ENCODE results near the gene FYN. TPM values are rescaled to one million over a fixed set of nuclear protein-coding genes. Genes with fewer than 3 reads are reported as not detected.

Gene FYN
- polyA plus RNA-seq, 3 donors = 9.5 to 103 (median 56.7) TPM

DNA sequence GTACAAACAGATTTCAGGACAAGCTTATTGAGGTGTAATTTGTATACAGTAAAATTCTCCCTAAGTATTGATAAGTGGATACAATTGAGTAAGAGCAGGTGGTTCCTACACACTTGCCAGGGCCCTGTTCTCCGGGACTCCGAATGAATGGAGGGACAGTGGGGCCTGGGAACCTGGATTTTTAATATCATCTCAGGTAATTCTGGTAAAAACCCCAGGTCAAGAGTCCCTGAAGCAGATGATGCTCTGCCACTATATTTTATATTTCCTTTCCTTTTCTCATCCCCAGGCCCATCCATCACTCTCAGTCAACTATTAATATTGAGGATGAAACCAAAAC lies 104.9 kb downstream of the FYN start:
- no peak overlapping the region for H3K27ac ChIP-seq (ENCODE audit: low read depth, low read length)
- WGBS, 3 donors = 93 to 95% (median 93%) methylated on average over 2 of the region's 2 CpGs

GRCh38 chr6:111767752-111768430 lies 105.4 kb downstream of the FYN start:
- no peak overlapping the region for H3K27ac ChIP-seq (ENCODE audit: low read depth, low read length)
- WGBS, 3 donors = 60 to 66% (median 62%) methylated on average over 5 of the region's 5 CpGs

GRCh38 chr6:111766201-111766857 lies 106.9 kb downstream of the FYN start:
- 65 to 82% (median 69%) methylated on average over 5 of the region's 5 CpGs for whole genome bisulfite sequencing, 3 donors
- H3K27ac ChIP-seq (ENCODE audit: low read depth, low read length) = no peak overlapping the region

GRCh38 chr6:111765763-111766162 lies 107.5 kb downstream of the FYN start:
- H3K27ac ChIP-seq (ENCODE audit: low read depth, low read length) = no peak overlapping the region
- WGBS, 3 donors = 80 to 94% (median 86%) methylated on average over 1 of the region's 1 CpG

GRCh38 chr6:111764238-111765175 lies 108.7 kb downstream of the FYN start:
- H3K27ac ChIP-seq (ENCODE audit: low read depth, low read length) = no peak overlapping the region
- 79 to 84% (median 80%) methylated on average over 13 of the region's 13 CpGs for WGBS, 3 donors

- H3K27ac ChIP-seq (ENCODE audit: low read depth, low read length) = no peak overlapping the region
Observed at GRCh38 chr6:111763381-111763780, 109.9 kb downstream of the FYN start.

GRCh38 chr6:111761783-111762312 lies 111.4 kb downstream of the FYN start:
- no peak overlapping the region for H3K27ac ChIP-seq (ENCODE audit: low read depth, low read length)

More at GRCh38 chr6:111763381-111763780, 109.9 kb downstream of the FYN start:
- WGBS, 3 donors = 69 to 77% (median 71%) methylated on average over 2 of the region's 2 CpGs

DNA sequence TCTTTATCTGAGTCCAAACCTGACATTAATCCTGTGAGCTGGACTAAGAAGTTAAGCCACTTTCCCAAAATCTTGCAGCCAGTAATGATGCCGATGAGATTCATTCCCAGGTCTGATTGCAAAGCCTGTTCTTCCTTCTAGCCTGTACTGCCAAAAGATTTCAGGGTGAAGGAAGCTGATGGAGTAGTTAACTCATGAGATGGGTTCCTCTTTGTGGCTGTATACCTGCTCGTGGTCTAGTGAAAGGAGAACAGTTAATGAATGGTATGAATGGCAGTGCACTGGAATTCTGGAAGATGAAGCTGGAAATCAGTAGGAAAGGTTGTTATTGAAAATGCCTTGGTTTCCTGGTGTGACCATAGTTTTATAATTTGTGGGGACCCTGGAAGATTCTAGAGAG lies 112.0 kb downstream of the FYN start:
- WGBS, 3 donors = 44 to 89% (median 52%) methylated on average over 2 of the region's 2 CpGs
- H3K27ac ChIP-seq (ENCODE audit: low read depth, low read length) = no peak overlapping the region

More at GRCh38 chr6:111761783-111762312, 111.4 kb downstream of the FYN start:
- WGBS, 3 donors = 43 to 75% (median 54%) methylated on average over 7 of the region's 7 CpGs

DNA sequence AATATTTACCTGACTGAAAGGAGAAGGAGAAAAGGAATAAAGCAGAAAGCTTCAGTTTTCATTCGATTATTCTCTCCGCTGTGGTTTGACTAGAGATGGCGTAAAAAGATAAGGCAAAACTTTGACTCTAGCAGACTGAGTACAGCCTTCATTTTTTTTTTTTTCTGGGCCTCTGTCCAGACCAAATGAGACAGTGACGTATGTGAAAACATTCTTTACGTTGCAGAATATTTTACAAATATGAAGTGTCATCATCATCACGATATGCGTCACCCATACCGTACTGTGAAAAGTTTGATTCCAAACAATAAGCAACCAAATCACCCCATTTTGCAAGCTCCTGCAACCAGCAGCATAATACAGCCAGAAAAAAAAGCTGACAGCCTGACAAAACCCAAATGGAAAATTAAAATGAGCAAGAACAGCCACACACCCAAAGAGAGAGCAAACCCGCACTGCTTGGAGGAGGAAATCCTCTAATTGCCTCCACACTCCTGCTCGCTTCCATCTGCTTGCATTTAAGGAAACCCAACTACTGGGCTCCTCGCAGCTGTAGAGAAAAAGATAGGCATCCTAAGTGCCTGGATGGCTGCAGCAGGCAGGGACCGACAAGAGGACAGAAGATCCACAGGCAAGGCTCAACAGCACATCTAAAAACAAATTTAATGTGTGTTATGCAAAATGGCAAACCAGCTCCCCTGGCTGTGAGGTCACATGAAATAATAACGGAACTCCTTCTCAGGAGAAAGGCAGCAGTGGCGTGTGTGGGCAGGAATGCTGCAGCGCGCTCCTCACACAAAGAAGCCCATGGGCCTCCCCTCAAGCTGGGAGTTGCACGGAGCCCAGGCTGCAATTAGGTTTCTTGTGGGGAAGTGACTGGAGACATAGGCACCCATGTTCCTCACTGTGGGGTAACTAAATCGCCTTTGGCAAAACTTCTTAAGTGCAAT lies 113.1 kb downstream of the FYN start:
- no peak overlapping the region for H3K27ac ChIP-seq (ENCODE audit: low read depth, low read length)
- WGBS, 3 donors = 34 to 73% (median 39%) methylated on average over 18 of the region's 18 CpGs

GRCh38 chr6:111759331-111759835 lies 113.9 kb downstream of the FYN start:
- 44 to 64% (median 46%) methylated on average over 10 of the region's 10 CpGs for WGBS, 3 donors
- H3K27ac ChIP-seq (ENCODE audit: low read depth, low read length) = no peak overlapping the region

DNA sequence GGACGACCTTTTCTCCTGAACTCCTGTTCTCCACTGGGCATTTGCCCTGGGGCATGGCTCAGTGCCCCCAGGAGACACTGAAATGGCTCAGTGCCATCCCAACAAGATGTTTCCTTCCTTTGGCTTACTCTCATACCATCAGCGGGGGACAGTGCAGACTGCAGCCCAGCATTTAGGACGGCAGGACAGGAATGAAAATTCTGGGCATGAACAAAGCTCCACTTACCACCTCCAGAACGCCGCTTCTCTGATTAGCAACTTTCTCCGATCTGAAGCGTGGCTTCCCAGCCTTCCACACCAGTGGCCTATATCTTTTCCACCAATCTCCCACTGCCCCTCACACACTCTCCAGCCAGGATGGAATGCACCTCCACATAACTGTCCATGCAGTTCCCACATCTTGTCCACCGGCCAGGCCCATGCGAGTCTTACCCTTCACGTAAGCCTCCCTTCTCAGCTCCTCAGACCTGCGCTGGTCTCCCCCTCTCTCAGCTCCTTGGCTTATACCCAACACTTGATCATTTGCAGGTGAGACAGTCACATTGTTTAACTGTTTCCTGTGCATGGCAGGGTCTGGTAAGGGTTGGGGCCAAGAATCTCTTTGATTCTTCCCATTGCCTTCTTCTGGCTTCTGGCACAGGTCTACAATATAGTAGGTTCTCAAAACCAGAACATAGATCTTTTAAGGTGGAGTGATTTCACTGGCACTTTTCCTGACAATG lies 114.5 kb downstream of the FYN start:
- no peak overlapping the region for H3K27ac ChIP-seq (ENCODE audit: low read depth, low read length)
- WGBS, 3 donors = 73 to 80% (median 78%) methylated on average over 11 of the region's 11 CpGs

- no peak overlapping the region for H3K27ac ChIP-seq (ENCODE audit: low read depth, low read length)
- 38 to 63% (median 63%) methylated on average over 1 of the region's 1 CpG for WGBS, 3 donors
Observed at GRCh38 chr6:111757342-111757741, 115.9 kb downstream of the FYN start.

- WGBS, 3 donors = 70 to 84% (median 76%) methylated on average over 4 of the region's 4 CpGs
- no peak overlapping the region for H3K27ac ChIP-seq (ENCODE audit: low read depth, low read length)
Observed at GRCh38 chr6:111754423-111754822, 118.8 kb downstream of the FYN start.

GRCh38 chr6:111753573-111753972 lies 119.7 kb downstream of the FYN start:
- WGBS, 3 donors = 47 to 76% (median 66%) methylated on average over 2 of the region's 2 CpGs

GRCh38 chr6:111752476-111752875 lies 120.8 kb downstream of the FYN start:
- no peak overlapping the region for H3K27ac ChIP-seq (ENCODE audit: low read depth, low read length)

More at GRCh38 chr6:111753573-111753972, 119.7 kb downstream of the FYN start:
- no peak overlapping the region for H3K27ac ChIP-seq (ENCODE audit: low read depth, low read length)

DNA sequence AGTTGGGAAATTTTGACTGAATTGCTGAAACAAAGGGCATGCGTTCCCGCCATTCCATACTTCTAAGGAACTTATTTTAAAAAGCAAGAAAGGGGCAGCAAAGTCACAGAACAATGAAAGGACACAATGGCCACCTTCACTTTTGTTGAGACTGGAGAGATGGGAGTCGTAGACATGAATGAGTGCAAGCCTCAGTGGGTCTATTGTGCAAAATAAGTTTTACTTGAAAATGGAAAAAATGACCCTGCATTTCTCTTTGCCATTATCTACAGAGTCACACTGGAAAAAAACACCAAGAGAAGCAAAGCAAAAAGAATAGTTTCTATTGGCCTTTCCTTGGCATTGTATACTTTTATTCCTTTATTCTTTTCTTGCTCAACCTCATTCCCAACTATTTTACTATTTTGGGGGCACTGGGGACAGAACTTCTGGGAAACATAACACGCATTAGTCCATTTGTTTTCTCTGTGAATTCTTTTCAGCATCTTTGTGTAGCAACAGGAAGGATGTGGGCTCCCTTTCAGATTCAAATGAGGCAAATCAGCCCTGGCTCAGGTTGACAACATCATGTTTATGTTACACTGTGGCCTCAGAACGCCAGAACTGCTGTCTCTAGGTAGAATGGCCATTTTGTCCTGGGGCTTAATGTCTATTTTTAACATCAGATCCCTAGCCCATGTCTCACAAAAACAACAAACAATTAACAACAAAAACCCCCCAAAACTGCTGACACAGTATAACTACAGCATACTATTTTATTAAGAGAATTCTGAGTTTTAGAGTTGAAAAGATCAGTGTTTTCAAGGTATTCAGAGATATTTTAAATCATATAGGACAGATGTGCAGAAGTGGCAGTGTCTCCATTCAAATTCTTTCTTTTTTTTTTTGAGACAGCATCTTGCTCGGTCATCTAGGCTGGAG lies 122.2 kb downstream of the FYN start:
- H3K27ac ChIP-seq (ENCODE audit: low read depth, low read length) = no peak overlapping the region
- WGBS, 3 donors = 69 to 79% (median 71%) methylated on average over 6 of the region's 6 CpGs

All from adipose tissue (tissue), 3 donors.